8988T (cell line): ENCODE results near the gene RNF14.

Experiments used
- DNase-seq: peaks from one replicate; pipeline ENCODE4 v3.0.0; 2011

The RNF14 gene

DNA sequence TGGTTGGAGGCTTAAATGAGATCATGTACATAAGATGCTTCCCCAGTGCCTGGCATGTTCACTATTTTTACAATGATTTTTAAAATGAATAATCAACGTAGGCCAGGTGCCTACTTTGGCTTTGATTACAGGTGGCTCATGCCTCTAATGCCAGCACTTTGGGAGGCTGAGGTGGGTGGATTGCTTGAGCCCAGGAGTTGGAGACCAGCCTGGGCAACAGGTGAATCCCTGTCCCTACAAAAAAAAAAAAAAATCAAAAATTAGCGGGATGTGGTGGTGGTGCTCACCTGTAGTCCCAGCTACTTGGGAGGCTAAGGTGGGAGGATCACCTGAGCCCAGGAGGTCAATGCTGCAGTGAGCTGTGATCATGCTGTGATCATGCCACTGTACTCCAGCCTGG, 20.1 kb upstream of the RNF14 start:
- DNase-seq, result no peak

- no peak for DNase-seq
Observed at GRCh38 chr5:141949511-141949910, 19.4 kb upstream of the RNF14 start.

DNA sequence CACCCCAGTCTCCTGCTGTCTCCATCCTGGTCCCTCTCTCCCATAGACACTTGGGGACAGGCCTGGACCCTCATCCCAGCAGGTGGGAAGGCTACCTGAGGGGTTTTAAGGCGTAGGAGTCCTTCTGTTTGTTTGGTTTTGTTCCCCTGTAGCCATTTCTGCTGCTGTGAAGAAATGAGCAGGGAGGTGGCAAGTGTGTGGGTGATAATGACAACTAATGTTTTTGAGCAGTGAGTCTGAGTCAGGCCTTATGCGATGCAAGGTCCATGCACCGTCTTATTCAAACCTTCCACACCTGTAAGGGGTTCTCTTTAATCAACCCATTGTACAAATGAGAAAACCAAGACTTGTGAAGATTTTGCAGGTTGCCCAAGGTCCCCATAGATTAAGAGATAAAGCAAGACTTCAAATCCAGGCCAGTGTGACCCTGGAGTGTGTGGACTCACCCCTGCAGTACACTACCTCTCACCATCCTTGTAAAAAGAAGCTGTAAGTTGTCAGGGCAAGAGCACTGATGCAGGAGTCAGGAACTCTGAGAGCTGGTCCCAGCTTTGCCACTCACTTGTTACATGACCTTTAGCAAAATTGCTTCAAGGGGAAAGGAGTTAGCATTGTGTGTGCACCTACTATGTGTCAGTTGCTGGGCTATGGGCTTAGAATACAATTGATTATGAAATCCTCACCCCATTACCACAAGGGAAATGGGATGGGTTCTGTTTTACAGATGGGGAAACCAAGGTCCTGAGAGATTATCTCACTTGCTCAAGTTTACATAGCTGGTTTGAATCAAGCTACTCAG, 18.5 kb upstream of the RNF14 start:
- DNase-seq, result no peak

GRCh38 chr5:141951332-141951781, 17.5 kb upstream of the RNF14 start:
- DNase-seq, result peak; percentile 59

DNA sequence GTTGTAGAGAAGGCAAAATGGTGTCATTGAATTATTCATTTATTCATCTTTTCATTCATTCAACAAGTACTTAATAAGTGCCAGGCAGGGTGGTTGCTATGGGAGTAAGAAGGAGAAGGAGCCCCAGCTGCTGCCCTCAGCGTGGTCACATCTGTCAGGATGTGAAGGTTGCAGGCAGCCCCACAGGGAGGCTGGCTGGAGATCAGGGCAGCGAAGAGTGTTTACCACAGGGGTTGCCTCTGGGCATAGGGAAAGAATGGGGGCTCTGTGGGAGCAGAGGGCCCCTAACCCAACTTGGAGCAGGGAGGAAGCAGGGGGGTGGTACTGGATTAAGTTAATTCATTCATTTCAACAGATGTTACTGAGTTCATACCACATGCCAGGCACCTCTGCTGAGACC, 16.9 kb upstream of the RNF14 start:
- DNase-seq, result no peak

GRCh38 chr5:141954194-141954593, 14.7 kb upstream of the RNF14 start:
- DNase-seq, result no peak

- DNase-seq, result no peak
Observed at GRCh38 chr5:141957367-141957996, 11.4 kb upstream of the RNF14 start.

GRCh38 chr5:141958113-141958512, 10.8 kb upstream of the RNF14 start, which contains the start of gene PCDH12:
Gene PCDH12, minus strand, starts transcription at chr5:141958202. Its CDS starts 351 bp downstream, at chr5:141957851.
- no peak for DNase-seq

DNA sequence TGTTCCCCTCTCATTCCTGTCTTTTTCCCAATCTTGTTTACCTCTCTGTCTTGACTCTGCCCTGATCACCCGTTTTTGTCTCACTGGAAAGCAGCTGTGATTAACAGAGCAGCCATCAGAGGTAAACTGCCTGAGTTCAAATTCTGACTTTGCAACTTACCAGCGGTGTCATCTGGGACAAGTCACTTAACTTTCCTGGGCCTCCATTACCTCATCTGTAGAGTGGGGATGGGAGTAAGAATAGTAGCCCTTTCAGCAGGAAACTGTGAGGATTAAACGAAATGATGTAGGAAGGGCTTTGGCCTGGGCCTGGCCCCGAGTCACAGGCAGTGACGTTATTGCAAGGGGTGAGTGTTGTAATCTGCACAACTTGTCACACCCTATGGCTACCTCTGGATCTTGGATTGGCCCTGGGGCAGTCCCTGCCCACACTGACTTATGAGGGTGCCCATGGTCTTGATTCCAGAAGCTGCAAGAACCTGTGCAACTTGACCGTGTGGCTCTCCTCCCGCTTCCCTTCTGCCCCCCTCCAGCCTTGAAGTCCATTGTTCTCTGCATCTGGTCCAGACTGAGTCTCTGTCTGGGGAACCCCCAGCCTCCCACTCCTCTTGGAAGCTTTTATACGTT, 10.2 kb upstream of the RNF14 start:
- no peak for DNase-seq

GRCh38 chr5:141960018-141960417, 8.9 kb upstream of the RNF14 start:
- DNase-seq, result no peak

DNA sequence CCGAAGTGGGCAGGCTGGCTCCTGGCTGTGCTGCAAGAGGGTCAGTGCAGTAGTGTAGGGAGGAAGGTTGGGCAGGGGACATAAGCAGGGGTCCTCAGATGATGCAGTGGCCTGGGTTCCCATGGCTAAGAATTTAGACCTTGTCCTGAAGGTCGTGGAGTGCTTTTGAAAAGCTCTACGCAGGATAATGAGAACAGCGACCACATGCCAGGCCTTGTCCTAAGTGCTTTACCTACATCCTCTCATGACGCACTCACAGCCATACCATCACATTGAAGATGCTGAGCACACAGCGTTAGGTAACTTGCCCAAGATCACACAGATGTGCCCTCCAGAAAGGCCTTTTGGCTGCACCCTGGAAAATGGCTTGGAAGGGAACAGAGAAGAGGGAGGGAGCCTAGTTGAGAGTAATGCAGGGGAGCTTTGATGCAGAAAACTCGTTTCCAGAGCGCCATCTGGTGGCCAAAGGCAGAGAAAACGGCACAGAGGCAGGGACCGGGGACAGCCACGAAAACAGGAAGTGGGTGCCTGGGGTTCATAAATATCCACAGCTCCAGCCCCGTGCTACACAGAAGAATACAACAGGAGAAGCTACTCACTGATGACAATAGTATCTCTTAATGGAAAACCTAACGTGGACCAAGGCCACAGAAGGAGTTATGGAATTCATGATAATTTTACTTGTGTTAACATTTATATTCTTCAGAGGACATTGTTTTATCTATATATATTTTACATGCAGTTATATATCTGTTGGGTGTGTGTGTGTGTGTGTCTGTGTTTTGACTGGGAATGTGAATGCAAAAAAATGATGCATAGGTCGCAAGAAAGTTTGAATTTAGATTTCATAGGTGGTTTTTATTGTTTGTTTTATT, 8.2 kb upstream of the RNF14 start:
- DNase-seq, result peak; percentile 65

DNA sequence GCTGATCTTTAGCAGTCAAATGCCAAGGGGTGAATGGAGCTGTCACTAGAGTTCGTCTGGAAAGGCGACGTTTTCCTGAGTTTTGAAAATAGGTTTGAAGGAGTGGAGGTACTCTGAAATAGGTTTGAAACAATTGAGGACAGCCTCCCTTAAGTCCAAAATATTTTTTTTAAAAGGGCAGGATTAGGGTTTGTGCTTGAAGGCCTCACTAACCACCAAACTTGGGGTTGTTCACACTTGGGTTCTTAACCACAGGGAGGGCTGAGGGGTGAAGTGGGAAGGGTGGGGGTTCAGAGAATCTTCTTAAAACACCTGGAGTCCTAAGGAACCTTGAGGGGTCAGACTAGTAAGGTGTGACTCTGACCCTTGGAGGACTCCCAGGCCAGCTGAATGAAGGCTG, 7.4 kb upstream of the RNF14 start:
- no peak for DNase-seq

GRCh38 chr5:141963701-141964100, 5.2 kb upstream of the RNF14 start:
- no peak for DNase-seq

DNA sequence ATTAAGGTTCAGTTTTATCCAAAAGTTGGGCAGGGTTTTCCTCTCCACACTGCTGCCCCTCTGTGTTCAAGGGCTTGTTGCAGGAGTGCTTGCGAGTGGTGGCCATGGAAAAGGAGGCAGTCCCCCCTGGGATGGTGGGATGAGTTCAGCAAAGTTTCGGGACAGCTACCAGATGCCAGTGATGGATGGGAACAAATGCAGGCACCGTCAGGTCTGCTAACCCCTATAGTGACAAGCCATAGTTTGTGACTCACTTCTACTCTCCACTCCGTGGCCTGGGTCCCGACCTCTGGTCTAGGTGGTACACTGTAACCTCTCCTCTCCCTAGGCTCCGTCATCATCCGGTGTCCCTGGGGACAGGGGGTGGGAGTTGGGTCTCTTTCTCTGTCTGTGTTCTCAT, 3.8 kb upstream of the RNF14 start:
- no peak for DNase-seq

DNA sequence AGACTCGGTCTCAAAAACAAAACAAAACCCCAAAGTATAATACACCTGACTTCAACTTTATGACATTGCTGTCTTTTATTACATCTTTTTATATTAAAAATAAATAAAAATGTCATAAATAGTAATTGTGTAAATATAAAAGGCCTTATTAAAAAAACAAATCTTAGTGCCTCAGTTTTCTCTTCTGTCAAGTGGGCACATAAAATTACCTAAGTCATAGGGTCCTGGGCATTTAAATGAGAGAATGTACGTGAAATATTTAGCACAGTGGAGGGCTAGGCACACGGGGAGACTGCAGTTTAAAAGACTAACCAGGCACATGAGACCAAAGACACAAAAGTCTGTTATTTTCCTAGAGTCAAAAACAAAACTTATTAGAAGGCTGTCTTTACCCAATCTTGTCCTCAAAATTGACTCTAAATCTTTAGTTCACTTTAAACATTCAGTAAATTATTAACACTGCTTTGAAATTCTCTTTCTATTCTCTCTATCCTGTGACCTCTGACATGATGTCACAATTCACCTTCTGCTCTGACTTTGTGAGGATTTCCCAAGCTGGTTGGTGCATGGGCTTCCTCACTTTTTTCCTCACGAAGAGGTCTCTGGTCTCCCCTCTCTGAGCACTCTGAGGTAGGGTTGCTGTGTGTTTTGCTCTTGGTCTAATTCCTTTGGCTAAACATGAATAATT, 2.5 kb upstream of the RNF14 start:
- DNase-seq, result no peak

DNA sequence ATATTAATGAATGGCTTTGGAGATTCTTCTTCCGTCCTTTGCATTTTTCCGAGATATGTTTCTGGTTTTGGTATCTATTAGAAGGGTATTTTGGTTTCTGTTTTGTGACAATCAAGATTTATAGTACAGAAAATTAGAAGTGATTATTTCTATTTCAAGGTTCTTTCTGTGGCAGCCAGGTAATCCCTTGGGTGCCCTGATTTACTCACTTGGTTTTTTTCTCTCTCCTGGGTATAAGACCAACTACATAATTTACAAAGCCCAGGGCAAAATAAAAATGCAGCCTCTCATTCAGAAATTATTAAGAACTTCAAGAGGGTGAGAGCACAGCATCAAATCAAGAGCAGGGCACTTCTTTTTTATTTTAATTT, 2.0 kb upstream of the RNF14 start:
- DNase-seq, result no peak

GRCh38 chr5:141969783-141970771, 1.2 kb downstream of the RNF14 start:
- DNase-seq, result no peak

- DNase-seq, result no peak
Observed at GRCh38 chr5:141973871-141974595, 5.1 kb downstream of the RNF14 start.

DNA sequence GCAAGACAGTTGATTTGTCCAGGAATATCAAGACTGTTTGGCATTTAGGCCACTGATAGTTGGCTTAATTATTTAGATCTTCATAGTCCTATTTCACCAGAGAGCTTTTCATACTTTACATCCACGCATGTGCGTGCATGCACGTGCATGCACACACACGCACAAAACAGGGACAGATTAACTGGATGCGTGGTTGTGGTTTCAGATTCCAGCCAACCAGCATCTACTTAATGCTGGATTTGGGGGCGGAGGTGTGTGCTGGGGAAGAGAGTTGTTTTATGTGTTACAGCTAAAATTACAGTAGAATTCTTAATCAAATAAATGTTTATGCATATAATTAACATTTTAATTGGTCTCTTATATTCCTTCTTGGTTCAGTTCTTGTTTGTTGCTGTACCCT, 7.3 kb downstream of the RNF14 start:
- DNase-seq, result no peak

- DNase-seq, result no peak
Observed at GRCh38 chr5:141978389-141978788, 9.5 kb downstream of the RNF14 start.
